ENCODE measurements around the gene YY2.

GRCh38 chrX:21838937-21839333 lies 16.9 kb upstream of the YY2 start:
- TF ChIP-seq EZH2phosphoT487 (conservative IDR thresholded peaks at IDR 0.05; ENCODE audit: low read length) (no peak), CTCF (IDR thresholded peaks at IDR 0.05; ENCODE audit: insufficient read depth, low read length, poor library complexity, severe bottlenecking) (no peak)
